Measurements from ENCODE around the gene TCF3. TPM values are rescaled to one million over a fixed set of nuclear protein-coding genes. Genes with fewer than 3 reads are reported as not detected.
"Not testable (repeated sequence)": the region's sequence is repeated elsewhere in the genome, so short reads cannot be mapped to it uniquely, and the experiment has no call there.

TCF3 gene
- total and polyA plus RNA-seq, 10 of the 15 experiments (the other 5 are each of a cell fraction or from before 2014, with no cell fraction given), result 6.7 to 282 (median 70.7) TPM

DNA sequence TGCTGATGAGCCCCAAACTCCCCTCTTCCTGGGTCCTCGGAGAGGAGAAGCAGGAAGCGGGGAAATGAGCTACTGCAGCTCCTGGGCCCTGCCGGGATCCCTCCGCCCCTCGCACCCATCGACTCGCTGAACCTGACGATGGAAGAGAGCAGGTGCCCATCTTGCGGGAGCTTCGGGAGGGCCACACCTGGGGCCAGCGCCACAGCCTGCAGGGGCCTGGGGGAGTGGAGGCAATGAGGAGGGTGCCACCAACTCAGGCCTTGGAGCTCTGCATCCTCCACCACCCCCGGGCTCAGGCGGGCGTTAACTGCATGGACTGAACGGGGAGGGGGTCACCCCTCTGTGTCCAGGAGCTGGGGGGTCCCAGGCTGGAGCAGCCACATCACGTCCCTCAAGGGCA is 8.3 kb downstream of the TCF3 start (continued):
- TF ChIP-seq, protein P1, sequence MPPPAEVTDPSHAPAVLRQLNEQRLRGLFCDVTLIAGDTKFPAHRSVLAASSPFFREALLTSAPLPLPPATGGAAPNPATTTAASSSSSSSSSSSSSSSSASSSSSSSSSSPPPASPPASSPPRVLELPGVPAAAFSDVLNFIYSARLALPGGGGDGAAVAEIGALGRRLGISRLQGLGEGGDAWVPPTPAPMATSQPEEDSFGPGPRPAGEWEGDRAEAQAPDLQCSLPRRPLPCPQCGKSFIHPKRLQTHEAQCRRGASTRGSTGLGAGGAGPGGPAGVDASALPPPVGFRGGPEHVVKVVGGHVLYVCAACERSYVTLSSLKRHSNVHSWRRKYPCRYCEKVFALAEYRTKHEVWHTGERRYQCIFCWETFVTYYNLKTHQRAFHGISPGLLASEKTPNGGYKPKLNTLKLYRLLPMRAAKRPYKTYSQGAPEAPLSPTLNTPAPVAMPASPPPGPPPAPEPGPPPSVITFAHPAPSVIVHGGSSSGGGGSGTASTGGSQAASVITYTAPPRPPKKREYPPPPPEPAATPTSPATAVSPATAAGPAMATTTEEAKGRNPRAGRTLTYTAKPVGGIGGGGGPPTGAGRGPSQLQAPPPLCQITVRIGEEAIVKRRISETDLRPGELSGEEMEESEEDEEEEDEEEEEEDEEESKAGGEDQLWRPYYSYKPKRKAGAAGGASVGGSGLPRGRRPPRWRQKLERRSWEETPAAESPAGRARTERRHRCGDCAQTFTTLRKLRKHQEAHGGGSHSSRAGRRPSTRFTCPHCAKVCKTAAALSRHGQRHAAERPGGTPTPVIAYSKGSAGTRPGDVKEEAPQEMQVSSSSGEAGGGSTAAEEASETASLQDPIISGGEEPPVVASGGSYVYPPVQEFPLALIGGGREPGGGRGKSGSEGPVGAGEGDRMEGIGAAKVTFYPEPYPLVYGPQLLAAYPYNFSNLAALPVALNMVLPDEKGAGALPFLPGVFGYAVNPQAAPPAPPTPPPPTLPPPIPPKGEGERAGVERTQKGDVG (CRISPR knock-in tag; IDR thresholded peaks at IDR 0.05), result no peak
- TF ChIP-seq SMC3 (IDR thresholded peaks at IDR 0.05; ENCODE audit: borderline replicate concordance, low read length), result no peak

DNA sequence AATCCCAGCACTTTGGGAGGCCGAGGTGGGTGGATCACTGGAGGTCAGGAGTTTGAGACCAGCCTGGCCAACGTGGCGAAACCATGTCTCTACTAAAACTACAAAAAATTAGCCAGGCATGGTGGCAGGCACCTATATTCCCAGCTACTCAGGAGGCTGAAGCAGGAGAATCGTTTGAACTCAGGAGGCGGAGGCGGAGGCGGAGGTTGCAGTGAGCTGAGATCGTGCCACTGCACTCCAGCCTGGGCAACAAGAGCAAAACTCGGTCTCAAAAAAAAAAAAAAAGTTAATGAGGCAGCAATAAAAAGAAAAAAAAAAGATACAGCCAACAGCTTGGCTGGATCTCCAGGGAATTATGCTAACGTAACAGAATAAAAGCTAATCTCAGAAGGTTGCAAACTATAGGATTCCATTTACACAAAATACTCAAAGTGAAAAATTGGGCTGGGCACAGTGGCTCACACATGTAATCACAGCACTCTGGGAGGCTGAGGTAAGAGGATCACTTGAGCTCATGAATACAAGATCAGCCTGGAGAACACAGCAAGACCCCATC is 11.4 kb downstream of the TCF3 start:
- H2AFZ ChIP-seq (ENCODE audit: control insufficient read depth, low read depth, low read length); intact Hi-C loops (cut with micrococcal nuclease; ENCODE audit: unreplicated experiment); H3K27ac ChIP-seq (ENCODE audit: control insufficient read depth, insufficient read depth); ATAC-seq; SMC1A ChIA-PET (ENCODE audit: uncharacterized antibody, unreplicated experiment); FAIRE-seq; H3K9ac ChIP-seq (ENCODE audit: control insufficient read depth, insufficient read depth, low read length); BruUV-seq (replicated peaks); H3K4me3 ChIP-seq; in situ Hi-C loops (cut with MboI); H3K4me2 ChIP-seq (ENCODE audit: control insufficient read depth, insufficient read depth); H3K9me3 ChIP-seq (replicated peaks; ENCODE audit: control insufficient read depth, insufficient read depth, low read length); RAD21 ChIA-PET (ENCODE audit: unreplicated experiment); H3K4me1 ChIP-seq (ENCODE audit: control insufficient read depth, insufficient read depth, low read length); H4K20me1 ChIP-seq (ENCODE audit: control insufficient read depth, insufficient read depth); DNase-seq (ENCODE audit: low read depth, low spot score); H3K27me3 ChIP-seq (replicated peaks in 1 of 2; ENCODE audit: control insufficient read depth in 2 of 2, insufficient read depth in 2 of 2, low read length in 1 of 2): not testable (repeated sequence)
- 90% methylated on average over 10 of the region's 10 CpGs for WGBS (ENCODE audit: insufficient coverage, insufficient replicate concordance, low lambda C conversion rate, missing lambda C conversion rate)
- POLR2A ChIA-PET, result interaction anchor here (0.6 kb wide), 1 partner anchor 22 kb away, joined by 5 read pairs; no protein-coding TSS in a partner anchor
- H3K79me2 ChIP-seq (ENCODE audit: control insufficient read depth, insufficient read depth, low read length), result peaks cover 22% of the 10 kb centered on the region
- H3K36me3 ChIP-seq (ENCODE audit: control insufficient read depth in 2 of 2, insufficient read depth in 2 of 2, low read length in 1 of 2), result peaks cover 30 to 39% of the 10 kb centered on the region in 2 experiments
- CTCF ChIA-PET, result interaction anchor here (0.9 to 1.6 kb wide), 4 partner anchors 10 to 32 kb away, joined by 3 to 7 read pairs (median 4); no protein-coding TSS in a partner anchor

Data from GM12878 (cell line).